Measurements from ENCODE around the gene FAM222B. TPM values are rescaled to one million over a fixed set of nuclear protein-coding genes. Genes with fewer than 3 reads are reported as not detected.
"Not testable (repeated sequence)": the region's sequence is repeated elsewhere in the genome, so short reads cannot be mapped to it uniquely, and the experiment has no call there.

The FAM222B gene
- total RNA-seq, 1 donor from 2014 or later, result 21.0 TPM

GRCh38 chr17:28722417-28723158, 120.0 kb downstream of the FAM222B start:
- TF ChIP-seq CTCF (IDR thresholded peaks at IDR 0.05), result no peak
- Mint-ChIP-seq H3K9me3 (ENCODE audit: low read depth) (no peaks in the 10 kb centered on the region), H3K36me3 (ENCODE audit: low read depth) (peaks cover 26% of the 10 kb centered on the region), H3K27me3 (ENCODE audit: low read depth) (no peaks in the 10 kb centered on the region), H3K4me1 (ENCODE audit: low read depth) (peaks cover 75% of the 10 kb centered on the region), H3K27ac (ENCODE audit: unreplicated experiment) (peak overlapping the region; percentile 96), H3K4me3 (ENCODE audit: unreplicated experiment) (peak overlapping the region; percentile 99)
- DNase-seq (ENCODE audit: low spot score), result no peak

- H3K9me3 Mint-ChIP-seq (ENCODE audit: low read depth); H3K27me3 Mint-ChIP-seq (ENCODE audit: low read depth); DNase-seq (ENCODE audit: low spot score): not testable (repeated sequence)
- H3K36me3 Mint-ChIP-seq (ENCODE audit: low read depth), result peaks cover 26% of the 10 kb centered on the region
- H3K4me1 Mint-ChIP-seq (ENCODE audit: low read depth), result peaks cover 72% of the 10 kb centered on the region
- peak overlapping the region; percentile 99 for H3K4me3 Mint-ChIP-seq (ENCODE audit: unreplicated experiment)
- peak overlapping the region; percentile 96 for H3K27ac Mint-ChIP-seq (ENCODE audit: unreplicated experiment)
These were observed 121.6 kb downstream of the FAM222B start for GRCh38 chr17:28720997-28721329.

GRCh38 chr17:28720247-28720996, 122.2 kb downstream of the FAM222B start:
- Mint-ChIP-seq H3K4me1 (ENCODE audit: low read depth) (peaks cover 74% of the 10 kb centered on the region), H3K27me3 (ENCODE audit: low read depth) (no peaks in the 10 kb centered on the region), H3K9me3 (ENCODE audit: low read depth) (no peaks in the 10 kb centered on the region), H3K36me3 (ENCODE audit: low read depth) (peaks cover 26% of the 10 kb centered on the region), H3K4me3 (ENCODE audit: unreplicated experiment) (peak overlapping the region; percentile 99), H3K27ac (ENCODE audit: unreplicated experiment) (peak overlapping the region; percentile 96)
- peak; percentile 56 for TF ChIP-seq CTCF (IDR thresholded peaks at IDR 0.05)
- no peak for DNase-seq (ENCODE audit: low spot score)

GRCh38 chr17:28719021-28719433, 123.6 kb downstream of the FAM222B start:
- H3K27me3 Mint-ChIP-seq (ENCODE audit: low read depth), result no peaks in the 10 kb centered on the region
- peaks cover 33% of the 10 kb centered on the region for H3K36me3 Mint-ChIP-seq (ENCODE audit: low read depth)

GRCh38 chr17:28718333-28719020, 124.1 kb downstream of the FAM222B start:
- Mint-ChIP-seq H3K4me3 (ENCODE audit: unreplicated experiment) (peak overlapping the region; percentile 86), H3K36me3 (ENCODE audit: low read depth) (peaks cover 33% of the 10 kb centered on the region), H3K27ac (ENCODE audit: unreplicated experiment) (peak overlapping the region; percentile 94), H3K27me3 (ENCODE audit: low read depth) (no peaks in the 10 kb centered on the region), H3K9me3 (ENCODE audit: low read depth) (no peaks in the 10 kb centered on the region), H3K4me1 (ENCODE audit: low read depth) (peaks cover 62% of the 10 kb centered on the region)
- TF ChIP-seq CTCF (IDR thresholded peaks at IDR 0.05), result no peak
- DNase-seq (ENCODE audit: low spot score), result no peak

More at GRCh38 chr17:28719021-28719433, 123.6 kb downstream of the FAM222B start:
- peaks cover 68% of the 10 kb centered on the region for H3K4me1 Mint-ChIP-seq (ENCODE audit: low read depth)
- DNase-seq (ENCODE audit: low spot score), result no peak
- H3K4me3 Mint-ChIP-seq (ENCODE audit: unreplicated experiment), result peak overlapping the region; percentile 99
- H3K9me3 Mint-ChIP-seq (ENCODE audit: low read depth), result no peaks in the 10 kb centered on the region
- H3K27ac Mint-ChIP-seq (ENCODE audit: unreplicated experiment), result peak overlapping the region; percentile 96
- TF ChIP-seq CTCF (IDR thresholded peaks at IDR 0.05), result no peak
